ENCODE data around the gene LGMN. TPM values are rescaled to one million over a fixed set of nuclear protein-coding genes. Genes with fewer than 3 reads are reported as not detected.

Gene LGMN
- total RNA-seq, 4 donors from 2014 or later: 226 to 405 (median 297) TPM

GRCh38 chr14:92747701-92748258 is 647 bp downstream of the LGMN start:
- WGBS, 2 donors: 2 to 5% methylated on average over 16 of the region's 16 CpGs
- Histone ChIP-seq H3K9me3 (no peaks in the 10 kb centered on the region), H3K36me3 (no peaks in the 10 kb centered on the region), H3K4me3 (replicated peaks in 1 of 3) (peak overlapping the region; percentile 0 to 99 (median 77)), H3K4me1 (peaks cover 12 to 30% of the 10 kb centered on the region in 2 donors), H3K27me3 (no peaks in the 10 kb centered on the region), H3K27ac (peak overlapping the region; percentile 76 to 87 (median 82))
- no peak for DNase-seq
- no peak for TF ChIP-seq POLR2A (IDR thresholded peaks at IDR 0.05)
- TF ChIP-seq CTCF (IDR thresholded peaks at IDR 0.05): no peak
- intact Hi-C loops (cut with DNase I): no loop called here

GRCh38 chr14:92744198-92744597 is 4.2 kb downstream of the LGMN start:
- H3K9me3 ChIP-seq: no peaks in the 10 kb centered on the region
- intact Hi-C loops (cut with DNase I): no loop called here
- no peak overlapping the region for H3K27ac ChIP-seq
- no peak overlapping the region for H3K4me3 ChIP-seq (replicated peaks in 1 of 3)
- DNase-seq: no peak
- peaks cover 0 to 3% of the 10 kb centered on the region in 2 donors for H3K36me3 ChIP-seq
- peaks cover 7 to 14% of the 10 kb centered on the region in 2 donors for H3K4me1 ChIP-seq
- no peaks in the 10 kb centered on the region for H3K27me3 ChIP-seq
- no peak for TF ChIP-seq CTCF (IDR thresholded peaks at IDR 0.05)
- TF ChIP-seq POLR2A (IDR thresholded peaks at IDR 0.05): no peak
- 78 to 85% methylated on average over 2 of the region's 2 CpGs for WGBS, 2 donors

- WGBS, 2 donors: 93% methylated on average over 8 of the region's 8 CpGs
- no peaks in the 10 kb centered on the region for H3K27me3 ChIP-seq
- no peak overlapping the region for H3K27ac ChIP-seq
- no peak for TF ChIP-seq CTCF (IDR thresholded peaks at IDR 0.05)
- no peak for TF ChIP-seq POLR2A (IDR thresholded peaks at IDR 0.05)
- no peak for DNase-seq
- H3K36me3 ChIP-seq: peaks cover 0 to 3% of the 10 kb centered on the region in 2 donors
- H3K9me3 ChIP-seq: no peaks in the 10 kb centered on the region
- no peak overlapping the region for H3K4me3 ChIP-seq (replicated peaks in 1 of 3)
- H3K4me1 ChIP-seq: peaks cover 25 to 27% of the 10 kb centered on the region in 2 donors
- intact Hi-C loops (cut with DNase I): no loop called here
These were observed 8.0 kb downstream of the LGMN start for GRCh38 chr14:92740440-92740839.

- Histone ChIP-seq H3K4me1 (peaks cover 46 to 54% of the 10 kb centered on the region in 2 donors), H3K27ac (peak overlapping the region; percentile 57 to 76 (median 75)), H3K9me3 (no peaks in the 10 kb centered on the region), H3K4me3 (replicated peaks in 1 of 3) (no peak overlapping the region), H3K27me3 (no peaks in the 10 kb centered on the region), H3K36me3 (peaks cover 0 to 3% of the 10 kb centered on the region in 2 donors)
- TF ChIP-seq CTCF (IDR thresholded peaks at IDR 0.05): no peak
- no peak for TF ChIP-seq POLR2A (IDR thresholded peaks at IDR 0.05)
- intact Hi-C loops (cut with DNase I): no loop called here
- 93 to 94% methylated on average over 4 of the region's 4 CpGs for WGBS, 2 donors
- DNase-seq: no peak
These were observed 10.7 kb downstream of the LGMN start for GRCh38 chr14:92737619-92738188.

GRCh38 chr14:92737206-92737605 is 11.2 kb downstream of the LGMN start:
- H3K4me1 ChIP-seq: peaks cover 49 to 59% of the 10 kb centered on the region in 2 donors
- intact Hi-C loops (cut with DNase I): no loop called here
- TF ChIP-seq CTCF (IDR thresholded peaks at IDR 0.05) (no peak), POLR2A (IDR thresholded peaks at IDR 0.05) (peak in 1 of 2 donors; percentile 22)
- no peak overlapping the region for H3K4me3 ChIP-seq (replicated peaks in 1 of 3)
- H3K9me3 ChIP-seq: no peaks in the 10 kb centered on the region
- 24 to 44% methylated on average over 4 of the region's 4 CpGs for WGBS, 2 donors
- peak; percentile 65 to 66 for DNase-seq
- H3K36me3 ChIP-seq: peaks cover 0 to 4% of the 10 kb centered on the region in 2 donors
- peak overlapping the region; percentile 57 to 76 (median 75) for H3K27ac ChIP-seq
- H3K27me3 ChIP-seq: no peaks in the 10 kb centered on the region
